Activated T-cell treated with anti-CD3 and anti-CD28 coated beads, Interleukin-2, amount 50 U/mL, for 1 hour (primary cell): ENCODE results near the gene ANLN.
"Not testable (repeated sequence)": the region's sequence is repeated elsewhere in the genome, so short reads cannot be mapped to it uniquely, and the experiment has no call there.

Experiments used
- DNase-seq: peaks from one replicate; pipeline ENCODE4 v3.0.0-alpha.2; 2020

The ANLN gene

GRCh38 chr7:36420307-36420706, 30.6 kb downstream of the ANLN start:
- DNase-seq: no peak

- DNase-seq: no peak
Measured at GRCh38 chr7:36422072-36422471, 32.4 kb downstream of the ANLN start.

- DNase-seq: no peak
Measured at GRCh38 chr7:36423633-36424032, 34.0 kb downstream of the ANLN start.

- no peak for DNase-seq
Measured at GRCh38 chr7:36430186-36430585, 40.5 kb downstream of the ANLN start.

- no peak for DNase-seq
Measured at GRCh38 chr7:36430881-36431280, 41.2 kb downstream of the ANLN start.

GRCh38 chr7:36438211-36438610, 48.5 kb downstream of the ANLN start:
- DNase-seq: no peak

- DNase-seq: no peak
Measured at GRCh38 chr7:36439624-36440023, 50.0 kb downstream of the ANLN start.

- no peak for DNase-seq
Measured at GRCh38 chr7:36440880-36441279, 51.2 kb downstream of the ANLN start.

GRCh38 chr7:36441344-36442022, 51.8 kb downstream of the ANLN start:
- DNase-seq: no peak

GRCh38 chr7:36448781-36449379, 59.2 kb downstream of the ANLN start:
- no peak for DNase-seq

- DNase-seq: no peak
Measured at GRCh38 chr7:36449685-36450084, 60.0 kb downstream of the ANLN start.

- DNase-seq: no peak
Measured at GRCh38 chr7:36453769-36454168, 64.1 kb downstream of the ANLN start.

- no peak for DNase-seq
Measured at GRCh38 chr7:36455646-36456045, 66.0 kb downstream of the ANLN start.

GRCh38 chr7:36456138-36456537, 66.5 kb downstream of the ANLN start:
- DNase-seq: no peak

- DNase-seq: no peak
Measured at GRCh38 chr7:36456548-36456947, 66.9 kb downstream of the ANLN start.

GRCh38 chr7:36459236-36459960, 69.7 kb downstream of the ANLN start:
- no peak for DNase-seq

GRCh38 chr7:36460811-36461429, 71.3 kb downstream of the ANLN start:
- DNase-seq: no peak

GRCh38 chr7:36462551-36463137, 73.0 kb downstream of the ANLN start:
- no peak for DNase-seq

- DNase-seq: no peak
Measured at GRCh38 chr7:36464271-36464670, 74.6 kb downstream of the ANLN start.

- not testable (repeated sequence) for DNase-seq
Measured at GRCh38 chr7:36466001-36466400, 76.3 kb downstream of the ANLN start.

- no peak for DNase-seq
Measured at GRCh38 chr7:36468370-36469101, 78.9 kb downstream of the ANLN start.

GRCh38 chr7:36469236-36469635, 79.6 kb downstream of the ANLN start:
- DNase-seq: no peak
